OCI-LY7 (cell line): ENCODE results near the gene SLC9A9. TPM values are rescaled to one million over a fixed set of nuclear protein-coding genes. Genes with fewer than 3 reads are reported as not detected.

Source experiments
- BruUV-seq: library from RNA; stranded (reverse); fragments of 400-500 nt; replicated peaks from 2 replicates; lab custom pipeline; 2021; lab: Mats Ljungman, UMichigan
- CTCF ChIA-PET: fragments of 300-600 bp; sonication (Branson Sonifier 250); formaldehyde crosslinking; loops from one replicate; lab custom pipeline; 2022; ENCODE audit warnings: antibody characterized with exemption; ENCODE audit not compliant: unreplicated experiment; lab: Charles Lee
- POLR2A ChIA-PET: fragments of 300-600 bp; sonication (Branson Sonifier 250); formaldehyde crosslinking; loops from one replicate; lab custom pipeline; 2022; ENCODE audit warnings: antibody characterized with exemption; lab: Charles Lee
- DNase-seq: peaks from one replicate; pipeline ENCODE4 v3.0.0-alpha.2; 2015; ENCODE audit warnings: low spot score
- H2AFZ ChIP-seq: fragments of 200-600 bp; sonication (generic), shearing (Covaris generic); 2 replicates; pipeline ENCODE4 v1.6.1; 2014; ENCODE audit warnings: mild to moderate bottlenecking, antibody characterized with exemption, low read length, moderate library complexity
- H3K27ac ChIP-seq: fragments of 200-600 bp; sonication (generic); 2 replicates; pipeline ENCODE4 v1.5.1; 2014; ENCODE audit warnings: mixed run types, low read depth, mild to moderate bottlenecking, moderate library complexity, low read length, inconsistent platforms; ENCODE audit not compliant: poor library complexity, severe bottlenecking
- H3K36me3 ChIP-seq: fragments of 200-600 bp; sonication (generic); 2 replicates; pipeline ENCODE4 v1.6.1; 2014; ENCODE audit warnings: mild to moderate bottlenecking, antibody characterized with exemption, low read length, moderate library complexity, mixed read lengths; ENCODE audit not compliant: insufficient read depth
- H3K4me1 ChIP-seq: fragments of 200-600 bp; sonication (generic); 2 replicates; pipeline ENCODE4 v1.5.1; 2014; ENCODE audit warnings: mild to moderate bottlenecking, low read length; ENCODE audit not compliant: insufficient read depth, poor library complexity, severe bottlenecking
- H3K4me2 ChIP-seq: fragments of 200-600 bp; sonication (generic); 2 replicates; pipeline ENCODE4 v1.6.1; 2014; ENCODE audit warnings: mild to moderate bottlenecking, low read length
- H3K4me3 ChIP-seq: fragments of 200-600 bp; sonication (generic); 2 replicates; pipeline ENCODE4 v1.5.1; 2014; ENCODE audit warnings: mild to moderate bottlenecking, low read depth, low read length; ENCODE audit not compliant: poor library complexity, severe bottlenecking
- H3K79me2 ChIP-seq: fragments of 200-600 bp; sonication (generic); 2 replicates; pipeline ENCODE4 v1.6.1; 2016; ENCODE audit warnings: low read depth, mild to moderate bottlenecking, low read length, moderate library complexity, mixed read lengths; ENCODE audit not compliant: insufficient read depth
- H3K9me2 ChIP-seq: fragments of 200-600 bp; sonication (generic); 2 replicates; pipeline ENCODE4 v1.6.1; 2016; ENCODE audit warnings: mild to moderate bottlenecking, low read length, mixed read lengths; ENCODE audit not compliant: insufficient read depth
- H3K9me3 ChIP-seq: fragments of 200-600 bp; sonication (generic); 2 replicates; pipeline ENCODE4 v1.6.1; 2014; ENCODE audit warnings: mild to moderate bottlenecking, mixed run types, low read length, mixed read lengths
- H4K20me1 ChIP-seq: fragments of 200-600 bp; sonication (generic); 2 replicates; pipeline ENCODE4 v1.6.1; 2014; ENCODE audit warnings: mild to moderate bottlenecking, antibody characterized with exemption, low read length, moderate library complexity, mixed read lengths; ENCODE audit not compliant: insufficient read depth
- CTCF ChIP-seq: fragments of 200-600 bp; sonication (generic); conservative IDR thresholded peaks from 2 replicates; pipeline ENCODE4 v1.5.1; 2014; ENCODE audit warnings: mild to moderate bottlenecking, antibody characterized with exemption, low read length, moderate library complexity, mixed read lengths
- EZH2phosphoT487 ChIP-seq: fragments of 200-600 bp; sonication (generic); IDR thresholded peaks from 2 replicates; pipeline ENCODE4 v1.6.1; 2018; ENCODE audit warnings: low read depth, borderline replicate concordance, mild to moderate bottlenecking, mixed run types, antibody characterized with exemption, low read length, moderate library complexity, mixed read lengths
- intact Hi-C: fragments of 100-400 bp; cut with micrococcal nuclease; formaldehyde crosslinking; loops from one replicate; pipeline ENCODE4 v1.10.0; 2022; ENCODE audit not compliant: unreplicated experiment
- total RNA-seq, 2 experiments: library from RNA; depleted of rRNA in 1 of 2; stranded (reverse); fragments of >200 nt in 1 of 2; shearing (Covaris generic) in 1 of 2; gene quantifications; 2 replicates each; pipeline ENCODE4 v1.2.3, GENCODE V29; 2014 to 2022

Gene SLC9A9
- total RNA-seq, 2 experiments from 2014 or later, result 9.3 to 14.8 TPM

GRCh38 chr3:143571548-143571947 is 276.7 kb downstream of the SLC9A9 start:
- DNase-seq, result no peak
- Histone ChIP-seq H3K79me2 (no peaks in the 10 kb centered on the region), H3K27ac (no peak overlapping the region), H3K9me3 (no peaks in the 10 kb centered on the region), H2AFZ (no peak overlapping the region), H3K4me2 (no peak overlapping the region), H3K9me2 (no peaks in the 10 kb centered on the region), H3K4me3 (no peak overlapping the region), H3K36me3 (no peaks in the 10 kb centered on the region), H3K4me1 (no peaks in the 10 kb centered on the region), H4K20me1 (no peaks in the 10 kb centered on the region)
- intact Hi-C loops, result no loop called here
- TF ChIP-seq CTCF (no peak), EZH2phosphoT487 (no peak)
- BruUV-seq, result no TSS peak
- POLR2A ChIA-PET, result no interaction called here
- CTCF ChIA-PET, result no interaction called here

GRCh38 chr3:143567823-143568222 is 280.4 kb downstream of the SLC9A9 start:
- intact Hi-C loops, result no loop called here
- Histone ChIP-seq H3K9me3 (no peaks in the 10 kb centered on the region), H3K4me2 (no peak overlapping the region), H2AFZ (no peak overlapping the region), H3K4me3 (no peak overlapping the region), H3K36me3 (no peaks in the 10 kb centered on the region), H3K4me1 (no peaks in the 10 kb centered on the region), H3K79me2 (no peaks in the 10 kb centered on the region), H3K9me2 (no peaks in the 10 kb centered on the region), H4K20me1 (no peaks in the 10 kb centered on the region), H3K27ac (no peak overlapping the region)
- ChIA-PET POLR2A (no interaction called here), CTCF (no interaction called here)
- BruUV-seq, result no TSS peak
- no peak for DNase-seq
- no peak for TF ChIP-seq CTCF
- TF ChIP-seq EZH2phosphoT487, result no peak

GRCh38 chr3:143565951-143566350 is 282.3 kb downstream of the SLC9A9 start:
- TF ChIP-seq EZH2phosphoT487, result no peak
- Histone ChIP-seq H3K27ac (no peak overlapping the region), H3K9me2 (no peaks in the 10 kb centered on the region), H4K20me1 (no peaks in the 10 kb centered on the region), H3K36me3 (no peaks in the 10 kb centered on the region), H3K4me1 (no peaks in the 10 kb centered on the region), H3K4me3 (no peak overlapping the region), H3K79me2 (no peaks in the 10 kb centered on the region), H3K4me2 (no peak overlapping the region), H2AFZ (no peak overlapping the region), H3K9me3 (no peaks in the 10 kb centered on the region)
- no TSS peak for BruUV-seq
- ChIA-PET CTCF (no interaction called here), POLR2A (interaction anchor here (1.9 kb wide), 1 partner anchor 15 kb away, joined by 7 read pairs; no protein-coding TSS in a partner anchor)
- intact Hi-C loops, result no loop called here
- no peak for DNase-seq
